Prostate gland (tissue), 2 donors: Measurements from ENCODE around the gene CAPN8. TPM values are rescaled to one million over a fixed set of nuclear protein-coding genes. Genes with fewer than 3 reads are reported as not detected.

Experiments used
- DNase-seq: peaks from one replicate; pipeline ENCODE4 v3.0.0-alpha.2; 2019; ENCODE audit warnings: low spot score
- H3K27ac ChIP-seq, 2 donors: fragments of 200-600 bp; sonication (generic); 2 replicates each; pipeline ENCODE4 v1.5.1; 2017 to 2019
- H3K27me3 ChIP-seq: fragments of 200-600 bp; sonication (generic); replicated peaks from 2 replicates; pipeline ENCODE4 v1.5.1; 2019; ENCODE audit not compliant: insufficient read depth
- H3K36me3 ChIP-seq, 2 donors: fragments of 200-600 bp; sonication (generic); 1 replicate in 1 of 2; 2 replicates in 1 of 2; pipeline versions ENCODE4 v1.5.1 to v1.8.1; 2017 to 2019
- H3K4me1 ChIP-seq: fragments of 200-600 bp; sonication (generic); replicated peaks from 2 replicates; pipeline ENCODE4 v1.5.1; 2019
- H3K4me3 ChIP-seq, 2 donors: fragments of 200-600 bp; sonication (generic); 2 replicates each; pipeline ENCODE4 v1.5.1; 2017 to 2019
- H3K9me3 ChIP-seq: fragments of 200-600 bp; sonication (generic); 2 replicates; pipeline ENCODE4 v1.5.1; 2017
- POLR2A ChIP-seq: fragments of 450-650 bp; IDR thresholded peaks from one replicate; pipeline ENCODE4 v1.6.1; 2016; ENCODE audit warnings: antibody characterized with exemption, mild to moderate bottlenecking
- POLR2AphosphoS5 ChIP-seq: sonication (generic); formaldehyde crosslinking; IDR thresholded peaks from one replicate; pipeline ENCODE4 v1.6.1; 2017; ENCODE audit warnings: antibody characterized with exemption
- WGBS: methylation state at CpG from one replicate; pipeline ENCODE4 v1.1.5; 2018; 5-methylcytosine and 5-hydroxymethylcytosine counted together
- intact Hi-C: fragments of 100-400 bp; cut with DNase I; formaldehyde crosslinking; loops from one replicate; pipeline ENCODE4 v1.14.2; 2022
- total RNA-seq, 2 donors: library from RNA; depleted of rRNA; stranded (reverse); fragments of >200 nt; gene quantifications; one replicate each; pipeline ENCODE4 v1.1.0, GENCODE V29; 2016
- TF ChIP-seq, protein P1 (sequence below), 4 experiments: fragments of 200-600 bp in 2 of 4; fragments of 450-650 bp in 2 of 4; sonication (generic) in 2 of 4; IDR thresholded peaks; 1 replicate in 3 of 4; 2 replicates in 1 of 4; pipeline ENCODE4 v1.5.1; 2016 to 2019; ENCODE audit warnings: antibody characterized with exemption in 4 of 4, mild to moderate bottlenecking in 2 of 4, moderate library complexity in 2 of 4

The CAPN8 gene
- total RNA-seq, 2 donors from 2014 or later, result 3.0 to 5.6 TPM

DNA sequence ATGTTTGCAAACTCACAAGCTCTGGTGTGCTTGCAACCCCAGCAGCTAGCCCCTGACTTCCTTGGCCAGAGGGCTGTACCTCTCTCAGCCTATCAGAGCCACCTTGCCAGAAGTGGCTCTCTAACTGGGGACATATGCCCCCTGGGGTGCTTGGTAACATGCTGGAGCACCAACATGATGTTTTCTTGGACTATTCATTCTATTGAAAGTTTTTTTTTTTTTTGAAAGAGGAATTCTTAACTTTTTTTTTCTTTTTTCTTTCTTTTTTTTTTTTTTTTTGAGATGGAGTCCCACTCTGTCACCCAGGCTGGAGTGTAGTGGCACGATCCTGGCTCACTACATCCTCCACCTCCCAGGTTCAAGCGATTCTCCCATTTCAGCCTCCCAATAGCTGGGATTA is 14.7 kb upstream of the CAPN8 start:
- WGBS, result 100% methylated on average over 2 of the region's 2 CpGs
- Histone ChIP-seq H3K4me3 (no peak overlapping the region), H3K27me3 (no peaks in the 10 kb centered on the region), H3K27ac (no peak overlapping the region), H3K4me1 (no peaks in the 10 kb centered on the region), H3K36me3 (no peaks in the 10 kb centered on the region), H3K9me3 (no peaks in the 10 kb centered on the region)
- DNase-seq, result no peak
- intact Hi-C loops, result loop anchor here (10.0 kb wide), 1 partner anchor 935 kb away; no protein-coding TSS in a partner anchor
- TF ChIP-seq, protein P1, sequence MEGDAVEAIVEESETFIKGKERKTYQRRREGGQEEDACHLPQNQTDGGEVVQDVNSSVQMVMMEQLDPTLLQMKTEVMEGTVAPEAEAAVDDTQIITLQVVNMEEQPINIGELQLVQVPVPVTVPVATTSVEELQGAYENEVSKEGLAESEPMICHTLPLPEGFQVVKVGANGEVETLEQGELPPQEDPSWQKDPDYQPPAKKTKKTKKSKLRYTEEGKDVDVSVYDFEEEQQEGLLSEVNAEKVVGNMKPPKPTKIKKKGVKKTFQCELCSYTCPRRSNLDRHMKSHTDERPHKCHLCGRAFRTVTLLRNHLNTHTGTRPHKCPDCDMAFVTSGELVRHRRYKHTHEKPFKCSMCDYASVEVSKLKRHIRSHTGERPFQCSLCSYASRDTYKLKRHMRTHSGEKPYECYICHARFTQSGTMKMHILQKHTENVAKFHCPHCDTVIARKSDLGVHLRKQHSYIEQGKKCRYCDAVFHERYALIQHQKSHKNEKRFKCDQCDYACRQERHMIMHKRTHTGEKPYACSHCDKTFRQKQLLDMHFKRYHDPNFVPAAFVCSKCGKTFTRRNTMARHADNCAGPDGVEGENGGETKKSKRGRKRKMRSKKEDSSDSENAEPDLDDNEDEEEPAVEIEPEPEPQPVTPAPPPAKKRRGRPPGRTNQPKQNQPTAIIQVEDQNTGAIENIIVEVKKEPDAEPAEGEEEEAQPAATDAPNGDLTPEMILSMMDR (IDR thresholded peaks at IDR 0.05), result no peak
- no peak for TF ChIP-seq POLR2AphosphoS5
- TF ChIP-seq POLR2A, result no peak

DNA sequence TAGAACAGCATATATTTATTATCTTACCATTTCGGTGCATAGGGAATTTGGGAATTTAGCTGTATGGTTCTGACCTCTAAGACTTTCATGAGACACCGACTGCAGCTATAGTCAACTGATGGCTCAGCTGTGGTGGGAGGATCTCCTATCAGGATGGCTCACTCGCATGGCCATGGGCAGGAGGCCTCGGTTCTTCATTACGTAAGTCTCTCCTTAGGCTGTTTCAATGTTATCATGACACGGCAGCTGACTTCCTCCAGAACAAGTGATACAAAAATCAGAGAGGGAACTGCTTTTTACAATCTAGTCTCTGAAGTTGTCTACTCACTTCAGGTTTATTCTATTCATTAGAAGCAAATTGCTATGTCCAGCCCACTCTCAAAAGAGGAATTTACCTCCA is 13.3 kb upstream of the CAPN8 start:
- 85% methylated on average over 6 of the region's 6 CpGs for WGBS
- H3K27me3 ChIP-seq, result no peaks in the 10 kb centered on the region
- H3K36me3 ChIP-seq, result no peaks in the 10 kb centered on the region
- H3K4me1 ChIP-seq, result no peaks in the 10 kb centered on the region
- TF ChIP-seq POLR2A (no peak), POLR2AphosphoS5 (no peak)
- TF ChIP-seq, protein P1 (IDR thresholded peaks at IDR 0.05), result no peak
- H3K9me3 ChIP-seq, result no peaks in the 10 kb centered on the region
- intact Hi-C loops, result no loop called here
- no peak overlapping the region for H3K4me3 ChIP-seq
- no peak for DNase-seq
- no peak overlapping the region for H3K27ac ChIP-seq

DNA sequence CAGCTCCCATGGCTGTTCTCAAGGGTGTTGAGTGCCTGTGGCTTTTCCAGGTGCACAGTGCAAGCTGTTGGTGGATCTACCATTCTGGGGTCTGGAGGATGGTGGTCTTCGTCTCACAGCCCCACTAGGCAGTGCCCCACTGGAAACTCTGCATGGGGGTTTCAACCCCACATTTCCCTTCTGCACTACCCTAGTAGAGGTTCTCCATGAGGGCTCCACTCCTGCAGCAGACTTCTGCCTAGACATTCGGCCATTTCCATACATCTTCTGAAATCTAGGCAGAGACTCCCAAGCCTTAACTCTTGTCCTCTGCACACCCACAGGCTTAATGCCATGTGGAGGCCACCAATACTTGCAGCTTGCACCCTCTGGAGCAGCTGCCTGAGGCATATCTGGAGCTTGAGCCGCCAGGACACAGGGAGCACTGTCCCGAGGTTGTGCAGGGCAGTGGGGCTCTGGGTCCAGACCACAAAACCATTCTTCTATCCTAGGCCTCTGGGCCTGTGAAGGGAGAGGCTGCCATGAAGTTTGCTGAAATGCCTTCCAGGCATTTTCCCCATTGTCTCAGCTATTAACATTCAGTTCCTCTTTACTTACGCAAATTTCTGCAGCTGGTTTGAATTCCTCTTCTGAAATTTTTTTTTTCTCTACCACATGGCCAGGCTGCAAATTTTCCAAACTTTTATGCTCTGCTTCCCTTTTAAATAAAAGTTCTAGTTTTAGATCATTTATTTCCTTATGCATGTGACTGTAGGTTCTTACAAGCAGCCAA is 8.8 kb upstream of the CAPN8 start:
- Histone ChIP-seq H3K4me1 (no peaks in the 10 kb centered on the region), H3K9me3 (no peaks in the 10 kb centered on the region), H3K27me3 (no peaks in the 10 kb centered on the region), H3K27ac (no peak overlapping the region), H3K36me3 (no peaks in the 10 kb centered on the region), H3K4me3 (no peak overlapping the region)
- TF ChIP-seq, protein P1 (IDR thresholded peaks at IDR 0.05), result no peak
- no peak for TF ChIP-seq POLR2A
- no peak for TF ChIP-seq POLR2AphosphoS5
- intact Hi-C loops, result no loop called here
- DNase-seq, result no peak
- 75% methylated on average over 5 of the region's 5 CpGs for WGBS

DNA sequence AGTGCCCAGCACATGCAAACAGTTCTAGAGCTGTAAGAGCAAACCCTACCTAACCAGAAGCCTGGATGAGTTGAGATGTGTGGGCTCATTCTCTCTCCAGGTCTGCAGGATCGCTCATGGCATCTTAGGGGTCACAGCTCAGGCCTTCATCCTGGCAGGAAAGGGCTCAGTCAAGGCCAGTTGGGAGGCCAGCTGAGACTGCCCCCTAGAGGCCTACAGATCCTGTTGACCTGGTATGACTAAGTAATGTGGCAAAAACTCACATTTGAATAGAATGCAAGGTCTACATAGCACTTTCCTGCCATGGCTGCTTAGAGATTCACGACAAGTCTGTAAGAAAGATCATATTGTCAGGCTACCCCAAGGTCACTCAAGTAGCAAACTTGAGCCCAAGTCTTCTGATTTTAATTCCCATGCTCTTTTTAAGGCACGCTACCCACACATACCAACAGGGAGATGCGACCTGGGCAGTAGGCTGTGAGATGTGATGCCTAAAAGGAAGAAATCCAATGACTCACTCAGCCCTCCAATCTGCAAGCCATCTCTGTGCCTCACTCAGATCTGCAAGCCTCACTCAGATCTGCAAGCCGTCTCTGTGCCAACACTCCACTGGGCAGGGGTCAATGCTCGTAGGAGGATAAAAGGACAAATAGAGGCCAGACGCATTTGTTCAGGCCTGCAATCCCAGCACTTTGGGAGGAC is 5.1 kb upstream of the CAPN8 start:
- WGBS, result 70% methylated on average over 7 of the region's 7 CpGs
- no peak for DNase-seq
- H3K4me1 ChIP-seq, result no peaks in the 10 kb centered on the region
- no peak overlapping the region for H3K27ac ChIP-seq
- TF ChIP-seq, protein P1 (IDR thresholded peaks at IDR 0.05), result peak in 2 of 4 experiments; percentile 16 to 45
- TF ChIP-seq POLR2AphosphoS5, result no peak
- TF ChIP-seq POLR2A, result no peak
- intact Hi-C loops, result no loop called here
- H3K27me3 ChIP-seq, result no peaks in the 10 kb centered on the region
- H3K36me3 ChIP-seq, result no peaks in the 10 kb centered on the region
- H3K9me3 ChIP-seq, result no peaks in the 10 kb centered on the region
- H3K4me3 ChIP-seq, result no peak overlapping the region
